Vagina (tissue), 2 donors: Measurements from ENCODE around the gene ADGRA1.

Experiments
- POLR2A ChIP-seq, 2 donors: fragments of 450-650 bp; IDR thresholded peaks; one replicate each; pipeline ENCODE4 v1.6.1; 2017; ENCODE audit warnings: antibody characterized with exemption in 2 of 2, mild to moderate bottlenecking in 2 of 2, moderate library complexity in 2 of 2
- TF ChIP-seq, protein P1 (sequence below), 3 experiments: fragments of 450-650 bp in 2 of 3; fragments of 200-600 bp in 1 of 3; sonication (generic) in 1 of 3; IDR thresholded peaks; one replicate each; pipeline ENCODE4 v1.5.1; 2017 to 2019; ENCODE audit warnings: antibody characterized with exemption in 3 of 3, mild to moderate bottlenecking in 2 of 3, moderate library complexity in 2 of 3

DNA sequence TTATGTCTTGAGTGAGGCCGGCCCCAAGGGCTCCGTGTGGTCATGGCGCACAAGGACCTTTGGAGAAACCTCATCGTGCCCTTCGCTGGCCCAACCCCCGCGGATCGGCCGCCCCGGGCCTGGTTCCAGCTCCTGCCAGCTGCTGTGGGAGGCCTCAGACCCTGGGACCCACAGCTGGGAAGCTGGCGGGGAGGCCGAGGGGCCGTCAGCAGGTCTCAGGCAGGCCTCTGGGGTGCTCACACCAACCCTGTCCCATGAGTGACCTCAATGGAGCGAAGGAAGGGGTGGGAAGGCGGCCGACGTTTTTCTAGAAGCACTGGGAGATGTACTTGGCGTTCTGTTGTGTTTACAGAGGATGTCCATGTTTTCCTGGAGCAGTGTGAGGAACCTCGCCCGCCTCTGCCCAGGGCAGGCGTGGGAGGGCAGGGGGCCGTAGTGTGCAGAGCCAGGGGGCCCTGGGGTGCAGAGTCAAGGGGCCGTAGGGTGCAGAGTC is 18.6 kb upstream of the ADGRA1 start:
- TF ChIP-seq, protein P1, sequence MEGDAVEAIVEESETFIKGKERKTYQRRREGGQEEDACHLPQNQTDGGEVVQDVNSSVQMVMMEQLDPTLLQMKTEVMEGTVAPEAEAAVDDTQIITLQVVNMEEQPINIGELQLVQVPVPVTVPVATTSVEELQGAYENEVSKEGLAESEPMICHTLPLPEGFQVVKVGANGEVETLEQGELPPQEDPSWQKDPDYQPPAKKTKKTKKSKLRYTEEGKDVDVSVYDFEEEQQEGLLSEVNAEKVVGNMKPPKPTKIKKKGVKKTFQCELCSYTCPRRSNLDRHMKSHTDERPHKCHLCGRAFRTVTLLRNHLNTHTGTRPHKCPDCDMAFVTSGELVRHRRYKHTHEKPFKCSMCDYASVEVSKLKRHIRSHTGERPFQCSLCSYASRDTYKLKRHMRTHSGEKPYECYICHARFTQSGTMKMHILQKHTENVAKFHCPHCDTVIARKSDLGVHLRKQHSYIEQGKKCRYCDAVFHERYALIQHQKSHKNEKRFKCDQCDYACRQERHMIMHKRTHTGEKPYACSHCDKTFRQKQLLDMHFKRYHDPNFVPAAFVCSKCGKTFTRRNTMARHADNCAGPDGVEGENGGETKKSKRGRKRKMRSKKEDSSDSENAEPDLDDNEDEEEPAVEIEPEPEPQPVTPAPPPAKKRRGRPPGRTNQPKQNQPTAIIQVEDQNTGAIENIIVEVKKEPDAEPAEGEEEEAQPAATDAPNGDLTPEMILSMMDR (IDR thresholded peaks at IDR 0.05): no peak
- no peak for TF ChIP-seq POLR2A (IDR thresholded peaks at IDR 0.05)
